Skeletal muscle satellite cell (primary cell): ENCODE results near the gene STX12.
"Not testable (repeated sequence)": the region's sequence is repeated elsewhere in the genome, so short reads cannot be mapped to it uniquely, and the experiment has no call there.

Experiments used
- H3K27me3 ChIP-seq: 2 replicates; pipeline ENCODE4 v1.7.0; 2013; ENCODE audit warnings: low read length; ENCODE audit not compliant: control insufficient read depth, insufficient read depth
- H3K36me3 ChIP-seq: 2 replicates; pipeline ENCODE4 v1.7.0; 2013; ENCODE audit warnings: mild to moderate bottlenecking, control low read depth, low read length; ENCODE audit not compliant: insufficient read depth
- H3K4me1 ChIP-seq: 2 replicates; pipeline ENCODE4 v1.7.0; 2013; ENCODE audit warnings: low read length; ENCODE audit not compliant: control insufficient read depth, insufficient read depth
- H3K4me2 ChIP-seq: 2 replicates; pipeline ENCODE4 v1.7.0; 2013; ENCODE audit warnings: mild to moderate bottlenecking, low read length
- H3K4me3 ChIP-seq: 2 replicates; pipeline ENCODE4 v1.7.0; 2013; ENCODE audit warnings: low read length
- H3K9ac ChIP-seq: 2 replicates; pipeline ENCODE4 v1.7.0; 2013; ENCODE audit warnings: mild to moderate bottlenecking, low read depth, low read length, moderate library complexity
- H3K9me3 ChIP-seq: replicated peaks from 2 replicates; pipeline ENCODE4 v1.7.0; 2013; ENCODE audit warnings: mild to moderate bottlenecking, control low read depth, low read length

The STX12 gene

DNA sequence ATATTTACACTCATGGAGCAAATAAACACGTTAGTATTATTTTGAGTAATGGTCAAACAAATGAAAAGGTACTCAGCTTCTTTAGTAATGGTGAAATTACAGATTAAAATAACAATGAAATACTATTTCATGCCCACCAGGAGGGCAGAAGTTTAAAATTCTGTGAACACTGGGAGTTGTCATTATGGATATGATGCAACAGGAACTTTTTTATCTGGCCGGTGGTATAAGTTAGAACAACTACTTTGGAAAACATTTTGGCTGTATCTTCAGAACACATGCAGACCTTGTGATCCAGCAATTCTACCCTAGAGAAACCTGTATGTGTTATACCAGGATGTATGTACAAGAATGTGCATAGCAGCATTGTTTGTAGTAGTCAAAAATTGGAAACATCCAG, 34.4 kb downstream of the STX12 start:
- H3K9me3 ChIP-seq: no peaks in the 10 kb centered on the region
- no peak overlapping the region for H3K4me3 ChIP-seq
- H3K36me3 ChIP-seq: peaks cover 45% of the 10 kb centered on the region
- H3K4me2 ChIP-seq: no peak overlapping the region
- H3K27me3 ChIP-seq: no peaks in the 10 kb centered on the region
- no peak overlapping the region for H3K9ac ChIP-seq
- H3K4me1 ChIP-seq: no peaks in the 10 kb centered on the region

DNA sequence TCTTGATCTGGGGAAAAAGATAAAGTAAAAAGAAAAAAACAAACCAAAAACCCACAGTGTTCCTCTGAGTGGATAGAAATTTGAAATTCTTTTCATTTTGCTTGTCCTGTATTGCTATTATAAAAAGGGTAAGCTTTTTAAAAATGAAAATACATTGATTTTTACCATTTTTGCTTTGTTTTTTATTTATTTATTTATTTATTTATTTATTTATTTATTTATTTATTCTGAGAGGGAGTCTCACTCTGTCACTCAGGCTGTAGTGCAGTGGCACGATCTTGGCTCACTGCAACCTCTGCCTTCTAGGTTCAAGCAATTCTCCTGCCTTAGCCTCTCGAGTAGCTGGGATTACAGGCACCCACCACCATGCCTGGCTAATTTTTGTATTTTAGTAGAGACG, 35.1 kb downstream of the STX12 start:
- H3K9me3 ChIP-seq, H3K4me3 ChIP-seq, H3K4me1 ChIP-seq, H3K27me3 ChIP-seq, H3K9ac ChIP-seq, H3K4me2 ChIP-seq: not testable (repeated sequence)
- H3K36me3 ChIP-seq: peaks cover 45% of the 10 kb centered on the region

DNA sequence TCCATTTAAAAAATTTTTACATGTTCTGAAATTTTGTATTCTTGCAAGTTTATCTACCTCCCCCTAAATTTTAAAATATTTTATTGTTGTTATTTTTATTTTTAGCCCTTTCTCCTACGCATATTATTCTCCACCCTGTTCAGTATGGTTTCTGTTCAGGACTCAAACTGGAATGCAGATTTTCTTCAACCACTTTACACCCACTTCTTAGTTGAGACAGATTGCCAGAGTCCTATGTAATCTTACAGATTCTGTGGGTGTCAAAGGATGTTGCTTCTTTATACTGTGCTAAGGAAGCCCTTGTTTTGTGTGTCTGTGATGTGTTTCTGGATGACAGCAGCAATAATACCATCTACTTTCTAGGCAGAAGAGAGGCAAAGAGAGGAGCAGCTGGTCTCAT, 36.9 kb downstream of the STX12 start:
- no peaks in the 10 kb centered on the region for H3K9me3 ChIP-seq
- H3K27me3 ChIP-seq: no peaks in the 10 kb centered on the region
- H3K4me2 ChIP-seq: no peak overlapping the region
- H3K4me1 ChIP-seq: no peaks in the 10 kb centered on the region
- peaks cover 51% of the 10 kb centered on the region for H3K36me3 ChIP-seq
- H3K4me3 ChIP-seq: no peak overlapping the region
- H3K9ac ChIP-seq: no peak overlapping the region

DNA sequence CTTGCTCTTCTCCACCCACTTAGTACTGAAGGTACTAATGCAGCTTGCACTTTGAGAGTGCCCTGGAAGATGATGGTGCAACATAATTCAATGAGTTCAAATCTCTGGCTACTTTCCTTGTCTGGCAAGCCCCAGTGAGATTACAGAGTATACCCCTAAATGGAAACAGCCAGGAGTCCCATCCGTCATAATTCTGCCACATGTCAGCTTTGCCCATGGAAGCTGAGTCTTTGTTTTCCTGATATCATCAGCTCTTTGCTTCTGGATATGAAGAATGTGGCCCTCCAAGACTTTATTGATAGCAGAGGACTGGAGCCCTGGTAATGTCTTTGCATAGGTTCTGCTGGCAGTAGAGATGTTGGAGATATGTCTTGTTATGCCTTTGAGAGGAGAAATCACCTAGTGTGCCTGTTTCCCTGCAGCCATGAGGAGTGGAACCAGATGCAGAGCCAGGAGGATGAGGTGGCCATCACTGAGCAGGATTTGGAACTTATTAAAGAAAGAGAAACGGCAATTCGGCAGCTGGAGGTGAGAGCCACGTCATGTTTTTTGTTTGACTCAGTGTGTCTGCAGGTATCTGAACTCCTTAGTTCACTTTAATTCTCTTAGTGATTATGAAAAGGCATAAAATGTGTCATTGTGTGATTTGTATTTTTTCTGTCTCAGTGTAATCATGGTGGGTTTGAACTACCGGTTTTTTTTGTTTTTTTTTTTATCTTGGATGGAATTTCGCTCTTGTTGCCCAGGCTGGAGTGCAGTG, 38.9 kb downstream of the STX12 start:
- Histone ChIP-seq H3K4me1 (no peaks in the 10 kb centered on the region), H3K9ac (no peak overlapping the region), H3K4me3 (no peak overlapping the region), H3K9me3 (no peaks in the 10 kb centered on the region), H3K27me3 (no peaks in the 10 kb centered on the region), H3K4me2 (no peak overlapping the region), H3K36me3 (peaks cover 41% of the 10 kb centered on the region)

DNA sequence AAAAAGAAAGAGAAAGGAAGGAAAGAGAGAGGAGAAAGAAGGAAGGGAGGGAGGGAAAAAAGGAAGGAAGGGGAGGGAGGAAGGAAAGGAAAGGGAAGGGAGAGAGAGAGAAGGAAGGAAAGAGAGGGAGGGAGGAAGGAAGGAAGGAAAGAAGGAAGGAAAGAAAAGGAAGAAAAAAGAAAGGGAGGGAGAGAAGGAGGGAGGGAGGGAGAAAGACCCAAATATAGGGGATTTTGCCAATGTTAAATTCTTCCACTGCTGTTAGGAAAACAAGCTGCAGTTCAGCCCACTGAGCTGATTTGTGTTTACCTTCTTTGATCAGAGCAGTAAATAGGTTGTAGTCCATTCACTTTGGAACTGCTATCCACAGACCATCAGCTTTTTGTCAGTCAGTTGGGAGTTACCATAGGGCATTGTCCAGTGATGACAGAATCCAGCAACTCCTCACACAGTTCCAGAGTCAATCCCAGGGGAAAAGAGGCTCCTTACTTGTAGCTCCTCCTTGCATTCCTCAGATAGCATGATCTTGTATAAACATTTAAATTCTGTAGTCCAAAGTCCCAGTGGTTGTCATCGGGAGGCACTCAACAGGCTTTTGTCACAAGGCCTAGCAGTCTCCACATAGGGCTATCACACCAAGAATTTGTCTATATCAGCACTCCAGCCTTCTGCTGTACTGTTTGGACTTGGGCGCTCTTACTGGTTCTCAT, 44.1 kb downstream of the STX12 start:
- Histone ChIP-seq H3K9me3 (no peaks in the 10 kb centered on the region), H3K4me2 (no peak overlapping the region), H3K9ac (no peak overlapping the region), H3K36me3 (peaks cover 48% of the 10 kb centered on the region), H3K4me3 (no peak overlapping the region), H3K4me1 (no peaks in the 10 kb centered on the region), H3K27me3 (no peaks in the 10 kb centered on the region)

DNA sequence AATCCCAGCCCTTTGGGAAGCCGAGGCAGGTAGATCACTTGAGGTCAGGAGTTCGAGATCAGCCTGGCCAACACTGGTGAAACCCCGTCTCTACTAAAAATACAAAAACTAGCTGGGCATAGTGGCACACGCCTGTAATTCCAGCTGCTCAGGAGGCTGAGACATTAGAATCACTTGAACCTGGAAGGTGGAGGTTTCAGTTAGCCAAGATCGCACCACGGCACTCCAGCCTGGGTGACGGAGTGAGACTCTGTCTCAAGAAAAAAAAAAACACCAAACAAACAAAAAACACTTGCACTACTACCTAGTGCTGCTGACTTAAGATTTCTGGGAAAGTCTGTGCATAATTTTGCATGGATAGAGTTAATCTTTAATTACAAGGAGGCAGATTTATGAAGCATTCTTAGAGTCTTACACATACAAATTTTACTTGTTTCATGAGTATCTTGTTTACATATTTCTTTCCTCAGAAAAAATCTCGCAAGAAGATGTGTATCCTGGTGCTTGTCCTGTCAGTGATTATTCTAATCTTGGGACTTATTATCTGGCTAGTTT, 48.8 kb downstream of the STX12 start:
- Histone ChIP-seq H3K27me3 (no peaks in the 10 kb centered on the region), H3K9me3 (no peaks in the 10 kb centered on the region), H3K4me1 (no peaks in the 10 kb centered on the region), H3K4me3 (no peak overlapping the region), H3K36me3 (peaks cover 36% of the 10 kb centered on the region), H3K9ac (no peak overlapping the region), H3K4me2 (no peak overlapping the region)

DNA sequence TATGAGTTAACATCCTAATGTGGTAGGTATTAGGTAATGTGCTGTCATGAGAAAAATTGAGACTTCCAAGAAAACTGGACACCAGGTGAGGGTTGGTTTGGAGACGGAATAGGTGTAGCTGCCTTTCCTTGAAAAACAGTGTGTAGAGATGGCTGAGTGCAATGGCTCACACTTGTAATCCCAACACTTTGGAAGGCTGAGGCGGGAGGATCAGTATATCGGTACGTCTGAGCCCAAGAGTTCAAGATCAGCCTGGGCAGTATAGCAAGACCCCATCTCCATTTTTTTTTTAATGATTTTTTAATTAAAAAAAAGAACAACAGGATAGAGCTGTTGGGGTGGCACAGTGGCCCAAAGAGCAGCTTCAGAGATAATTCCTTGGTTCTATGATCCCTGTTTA, 50.8 kb downstream of the STX12 start:
- H3K4me2 ChIP-seq: no peak overlapping the region
- H3K9me3 ChIP-seq: no peaks in the 10 kb centered on the region
- H3K4me3 ChIP-seq: no peak overlapping the region
- H3K36me3 ChIP-seq: peaks cover 26% of the 10 kb centered on the region
- H3K9ac ChIP-seq: no peak overlapping the region
- H3K4me1 ChIP-seq: no peaks in the 10 kb centered on the region
- no peaks in the 10 kb centered on the region for H3K27me3 ChIP-seq

DNA sequence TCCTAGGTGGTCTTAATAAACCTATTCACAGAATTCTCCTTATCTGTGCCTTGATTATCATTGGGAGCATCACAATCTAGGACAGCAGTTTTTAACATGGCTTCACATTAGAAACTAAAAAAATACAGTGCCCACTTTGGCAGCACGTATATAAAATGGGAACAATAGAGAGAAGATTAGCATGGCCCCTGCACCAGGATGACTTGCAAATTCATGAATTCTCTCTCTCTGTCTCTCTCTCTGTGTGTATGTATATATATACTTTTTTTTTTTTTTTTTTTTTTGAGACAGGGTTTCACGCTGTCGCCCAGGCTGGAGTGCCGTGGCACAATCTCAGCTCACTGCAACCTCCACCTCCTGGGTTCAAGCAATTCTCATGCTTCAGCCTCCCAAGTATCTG, 51.4 kb downstream of the STX12 start:
- no peak overlapping the region for H3K4me2 ChIP-seq
- no peaks in the 10 kb centered on the region for H3K9me3 ChIP-seq
- no peaks in the 10 kb centered on the region for H3K27me3 ChIP-seq
- H3K36me3 ChIP-seq: peaks cover 23% of the 10 kb centered on the region
- H3K4me1 ChIP-seq: no peaks in the 10 kb centered on the region
- H3K9ac ChIP-seq: no peak overlapping the region
- no peak overlapping the region for H3K4me3 ChIP-seq

DNA sequence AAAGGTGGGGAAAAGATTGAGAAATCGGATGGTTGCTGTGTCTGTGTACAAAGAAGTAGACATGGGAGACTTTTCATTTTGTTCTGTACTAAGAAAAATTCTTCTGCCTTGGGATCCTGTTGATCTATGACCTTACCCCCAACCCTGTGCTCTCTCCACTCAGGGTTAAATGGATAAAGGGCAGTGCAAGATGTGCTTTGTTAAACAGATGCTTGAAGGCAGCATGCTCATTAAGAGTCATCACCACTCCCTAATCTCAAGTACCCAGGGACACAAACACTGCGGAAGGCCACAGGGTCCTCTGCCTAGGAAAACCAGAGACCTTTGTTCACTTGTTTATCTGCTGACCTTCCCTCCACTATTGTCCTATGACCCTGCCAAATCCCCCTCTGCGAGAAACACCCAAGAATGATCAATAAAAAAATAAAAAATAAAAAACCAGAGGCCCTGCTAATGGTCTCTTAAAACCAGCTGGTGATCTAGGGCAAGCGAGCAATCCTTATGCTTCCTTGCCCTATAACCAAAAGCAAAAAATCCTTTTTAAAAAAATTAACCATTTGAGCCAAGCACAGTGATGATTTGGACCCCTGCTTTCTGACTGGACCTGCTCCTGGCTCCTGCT, 56.4 kb downstream of the STX12 start:
- Histone ChIP-seq H3K4me2 (peak overlapping the region; percentile 82), H3K36me3 (peaks cover 13% of the 10 kb centered on the region), H3K4me1 (peaks cover 18% of the 10 kb centered on the region)
- not testable (repeated sequence) for H3K4me3 ChIP-seq, H3K9me3 ChIP-seq, H3K27me3 ChIP-seq, H3K9ac ChIP-seq

DNA sequence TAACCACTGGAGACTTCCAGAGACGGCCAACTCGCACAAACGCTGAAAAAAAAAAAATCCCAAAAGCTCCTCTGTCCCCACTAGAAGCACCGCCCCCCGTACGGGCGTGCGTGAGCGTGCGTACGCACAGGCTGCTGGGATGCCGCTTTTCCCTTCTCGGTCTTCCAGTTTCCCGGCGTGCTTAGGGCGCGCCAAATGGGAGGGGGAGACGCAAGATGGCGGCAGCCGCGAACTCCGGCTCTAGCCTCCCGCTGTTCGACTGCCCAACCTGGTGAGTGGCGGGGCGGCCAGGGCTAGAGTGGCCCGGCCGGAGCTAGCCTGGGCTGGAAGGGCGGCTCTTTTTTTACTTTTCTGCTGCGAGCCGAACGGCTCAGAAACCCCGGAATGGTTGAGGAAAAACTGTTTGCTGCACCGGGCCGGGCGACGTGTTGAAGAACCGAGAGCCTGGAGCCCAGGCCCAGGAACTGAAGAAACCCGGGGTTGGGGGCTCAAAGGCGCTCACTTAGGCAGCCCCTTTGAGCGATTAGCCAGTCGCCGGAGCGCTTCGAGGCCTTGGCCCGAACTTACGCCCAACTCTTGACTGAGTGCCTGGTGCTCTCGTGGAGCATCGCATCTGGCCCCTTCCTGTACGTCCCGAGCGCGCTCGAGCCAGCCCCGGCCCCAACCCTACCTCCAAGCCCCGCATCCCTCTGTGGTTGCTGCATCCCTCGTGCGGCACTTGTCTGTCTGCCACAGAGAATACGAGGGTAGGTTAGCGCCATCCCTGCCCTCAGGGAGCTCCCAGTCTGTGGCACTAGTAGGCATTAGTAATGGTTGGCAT, 57.8 kb downstream of the STX12 start, which contains the start of gene PPP1R8:
Gene PPP1R8, plus strand, starts transcription at position 162 of the 820 bp plus-strand sequence. Its CDS starts 54 bp downstream, at position 216.
- Histone ChIP-seq H3K4me2 (peak within 1 kb of the TSS; percentile 92), H3K9ac (peak within 1 kb of the TSS; percentile 99), H3K27me3 (no peaks in the 10 kb centered on the region), H3K36me3 (peaks cover 24% of the 10 kb centered on the region), H3K4me1 (peaks cover 18% of the 10 kb centered on the region), H3K4me3 (peak within 1 kb of the TSS; percentile 93), H3K9me3 (no peaks in the 10 kb centered on the region)
